Activated B cell treated with CpG ODN at 0.5 μM for 24 hours (primary cell): ENCODE measurements around the gene RAC2. TPM values are rescaled to one million over a fixed set of nuclear protein-coding genes. Genes with fewer than 3 reads are reported as not detected.
A peak's percentile ranks its signal among the peaks of the same experiment; 100 is the strongest.

Experiments used
- ATAC-seq: fragments of 200-7000 bp; cut with Tn5 transposase; one replicate; pipeline ENCODE4 v1.10.0; 2021; ENCODE audit warnings: low read depth, mild to moderate bottlenecking, moderate library complexity
- CTCF ChIA-PET: fragments of 350-600 bp; sonication (Branson Sonifier 250); formaldehyde crosslinking; loops from one replicate; lab custom pipeline; 2021; ENCODE audit warnings: antibody characterized with exemption; lab: Charles Lee
- POLR2A ChIA-PET: fragments of 350-600 bp; sonication (Branson Sonifier 250); formaldehyde crosslinking; loops from one replicate; lab custom pipeline; 2021; ENCODE audit warnings: antibody characterized with exemption; lab: Charles Lee
- DNase-seq: peaks from one replicate; pipeline ENCODE4 v3.0.0; 2022
- H3K27ac Mint-ChIP-seq: one replicate; pipeline ENCODE4 v1.8.0; 2020; ENCODE audit warnings: mixed read lengths
- H3K27me3 Mint-ChIP-seq: one replicate; pipeline ENCODE4 v1.8.0; 2021; ENCODE audit warnings: mixed read lengths
- H3K36me3 Mint-ChIP-seq: one replicate; pipeline ENCODE4 v1.8.0; 2021; ENCODE audit warnings: low read depth, mixed read lengths
- H3K4me1 Mint-ChIP-seq: one replicate; pipeline ENCODE4 v1.8.0; 2021; ENCODE audit warnings: mixed read lengths
- H3K4me3 Mint-ChIP-seq: one replicate; pipeline ENCODE4 v1.8.0; 2020; ENCODE audit warnings: mild to moderate bottlenecking, mixed read lengths
- H3K9me3 Mint-ChIP-seq: one replicate; pipeline ENCODE4 v1.8.0; 2020; ENCODE audit warnings: mixed read lengths
- intact Hi-C: fragments of 100-400 bp; cut with micrococcal nuclease; formaldehyde crosslinking; loops from one replicate; pipeline ENCODE4 v1.15.1; 2024
- total RNA-seq: library from RNA; stranded (reverse); gene quantifications from 2 replicates; pipeline ENCODE4 v1.2.3, GENCODE V29; 2022
- TF ChIP-seq, protein P1 (sequence below): fragments of 200-600 bp; IDR thresholded peaks from one replicate; pipeline ENCODE4 v1.8.0; 2022; ENCODE audit warnings: antibody characterized with exemption, mild to moderate bottlenecking

RAC2 gene
- total RNA-seq, 1 donor from 2014 or later: 557 TPM

DNA sequence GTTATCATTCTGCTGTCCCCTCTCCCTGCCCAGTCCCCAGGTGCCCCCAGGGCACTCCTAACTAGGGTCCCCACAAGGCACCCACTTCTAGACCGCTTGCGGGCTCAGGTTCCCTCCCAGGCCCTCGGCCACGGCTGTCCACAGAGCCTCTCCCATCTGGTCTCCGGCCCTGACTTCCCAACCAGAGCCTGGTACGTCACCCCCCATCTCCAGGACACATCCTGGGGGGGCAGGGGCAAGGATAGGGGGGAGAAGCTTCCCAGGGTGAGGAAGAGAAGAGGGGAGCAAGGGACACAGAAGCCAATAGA, 32.2 kb downstream of the RAC2 start:
- Mint-ChIP-seq H3K36me3 (no peaks in the 10 kb centered on the region), H3K27me3 (no peaks in the 10 kb centered on the region), H3K27ac (no peak overlapping the region), H3K4me1 (peaks cover 10% of the 10 kb centered on the region), H3K4me3 (no peak overlapping the region), H3K9me3 (no peaks in the 10 kb centered on the region)
- ChIA-PET POLR2A (no interaction called here), CTCF (no interaction called here)
- intact Hi-C loops: no loop called here
- ATAC-seq: no peak
- TF ChIP-seq, protein P1, sequence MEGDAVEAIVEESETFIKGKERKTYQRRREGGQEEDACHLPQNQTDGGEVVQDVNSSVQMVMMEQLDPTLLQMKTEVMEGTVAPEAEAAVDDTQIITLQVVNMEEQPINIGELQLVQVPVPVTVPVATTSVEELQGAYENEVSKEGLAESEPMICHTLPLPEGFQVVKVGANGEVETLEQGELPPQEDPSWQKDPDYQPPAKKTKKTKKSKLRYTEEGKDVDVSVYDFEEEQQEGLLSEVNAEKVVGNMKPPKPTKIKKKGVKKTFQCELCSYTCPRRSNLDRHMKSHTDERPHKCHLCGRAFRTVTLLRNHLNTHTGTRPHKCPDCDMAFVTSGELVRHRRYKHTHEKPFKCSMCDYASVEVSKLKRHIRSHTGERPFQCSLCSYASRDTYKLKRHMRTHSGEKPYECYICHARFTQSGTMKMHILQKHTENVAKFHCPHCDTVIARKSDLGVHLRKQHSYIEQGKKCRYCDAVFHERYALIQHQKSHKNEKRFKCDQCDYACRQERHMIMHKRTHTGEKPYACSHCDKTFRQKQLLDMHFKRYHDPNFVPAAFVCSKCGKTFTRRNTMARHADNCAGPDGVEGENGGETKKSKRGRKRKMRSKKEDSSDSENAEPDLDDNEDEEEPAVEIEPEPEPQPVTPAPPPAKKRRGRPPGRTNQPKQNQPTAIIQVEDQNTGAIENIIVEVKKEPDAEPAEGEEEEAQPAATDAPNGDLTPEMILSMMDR: no peak
- peak; percentile 9 for DNase-seq

DNA sequence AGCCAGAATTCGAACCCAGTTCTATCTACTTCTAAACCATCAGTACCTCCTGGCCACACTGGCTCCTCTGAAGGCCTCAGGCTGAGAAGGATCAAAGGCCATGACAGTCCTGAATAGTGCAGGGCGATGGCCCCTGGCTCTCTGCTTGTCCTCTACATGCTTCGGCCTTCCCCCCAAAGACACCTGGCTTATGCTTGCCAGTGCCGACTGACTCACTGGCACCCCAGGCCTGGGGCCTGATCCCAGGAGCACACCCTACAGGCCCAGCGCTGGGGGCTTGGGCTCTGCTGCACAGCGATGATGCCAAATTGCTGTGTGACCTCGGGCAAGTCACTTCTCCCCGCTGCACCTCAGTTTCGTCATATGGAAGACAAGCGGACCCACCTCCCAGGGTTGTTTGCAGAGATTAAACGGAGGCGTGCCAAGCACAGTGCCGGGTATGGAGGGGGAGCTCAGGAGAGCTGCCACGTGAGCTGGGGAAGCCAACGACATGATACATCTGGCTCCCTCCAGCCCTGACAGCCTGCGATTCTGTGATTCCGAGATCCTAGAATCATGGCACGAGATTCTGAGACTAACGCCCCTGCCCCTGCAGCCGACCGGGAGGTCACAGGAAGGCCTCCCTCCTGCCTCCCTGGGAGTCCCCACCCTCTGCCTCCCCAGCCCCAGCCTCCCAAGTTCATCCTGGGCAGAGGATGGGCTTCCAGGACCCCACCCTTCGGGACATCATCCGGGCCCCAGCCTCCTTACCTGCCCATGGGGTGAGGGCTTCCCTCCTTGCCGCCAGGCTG, 32.8 kb downstream of the RAC2 start:
- Mint-ChIP-seq H3K4me1 (peaks cover 6% of the 10 kb centered on the region), H3K27ac (no peak overlapping the region), H3K27me3 (no peaks in the 10 kb centered on the region), H3K4me3 (no peak overlapping the region), H3K36me3 (no peaks in the 10 kb centered on the region), H3K9me3 (no peaks in the 10 kb centered on the region)
- intact Hi-C loops: no loop called here
- POLR2A ChIA-PET: no interaction called here
- no peak for ATAC-seq
- peak; percentile 11 for DNase-seq
- TF ChIP-seq, protein P1: no peak
- CTCF ChIA-PET: interaction anchor here (1.6 kb wide), 1 partner anchor 33 kb away, joined by 3 read pairs; the partner anchor contains the start of gene RAC2

DNA sequence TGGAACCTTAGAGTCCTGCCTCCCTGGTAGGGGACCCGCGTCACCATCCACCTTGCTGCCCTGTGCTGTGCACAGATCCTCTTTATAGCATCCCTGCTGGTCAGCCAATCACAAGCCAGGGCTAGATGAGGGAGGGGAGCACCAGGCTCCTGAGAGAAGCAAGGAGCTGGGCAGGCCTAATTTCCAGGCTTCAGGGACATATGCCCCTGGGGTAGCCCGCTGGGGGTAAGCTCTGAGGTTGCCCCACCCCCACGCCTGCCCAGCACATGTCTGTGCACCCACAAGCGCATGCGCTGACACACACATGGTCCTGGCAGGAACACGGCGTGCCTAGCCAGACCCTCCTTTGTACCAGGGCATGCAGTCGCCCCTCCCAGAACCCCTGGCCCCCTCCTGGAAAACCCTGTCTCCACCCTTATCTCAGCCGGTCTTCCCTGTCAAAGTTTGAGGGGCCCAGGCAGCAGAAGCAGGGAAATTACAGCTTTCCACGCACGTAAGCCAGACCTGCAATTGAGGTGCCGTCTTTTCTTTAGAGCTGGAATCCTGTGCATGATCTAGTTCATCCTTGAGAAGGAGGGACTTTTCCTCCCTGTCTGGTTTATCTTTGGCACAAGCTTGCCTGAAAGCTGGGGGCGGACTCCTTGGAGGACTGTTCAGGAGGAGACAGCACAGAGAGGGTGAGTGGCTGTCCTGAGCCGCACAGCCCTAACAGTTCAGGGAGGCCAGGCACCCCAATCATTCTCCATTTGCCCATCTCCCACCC, 33.8 kb downstream of the RAC2 start:
- ChIA-PET CTCF (interaction anchor here (1.6 kb wide), 1 partner anchor 34 kb away, joined by 3 read pairs; the partner anchor contains the start of gene RAC2), POLR2A (interaction anchor here (2.0 kb wide), 1 partner anchor 11 kb away, joined by 20 read pairs; no protein-coding TSS in a partner anchor)
- no peaks in the 10 kb centered on the region for H3K27me3 Mint-ChIP-seq
- DNase-seq (peak; percentile 4), ATAC-seq (no peak)
- TF ChIP-seq, protein P1: no peak
- no peaks in the 10 kb centered on the region for H3K36me3 Mint-ChIP-seq
- no peaks in the 10 kb centered on the region for H3K9me3 Mint-ChIP-seq
- H3K4me1 Mint-ChIP-seq: peaks cover 2% of the 10 kb centered on the region
- no peak overlapping the region for H3K27ac Mint-ChIP-seq
- intact Hi-C loops: no loop called here
- no peak overlapping the region for H3K4me3 Mint-ChIP-seq

DNA sequence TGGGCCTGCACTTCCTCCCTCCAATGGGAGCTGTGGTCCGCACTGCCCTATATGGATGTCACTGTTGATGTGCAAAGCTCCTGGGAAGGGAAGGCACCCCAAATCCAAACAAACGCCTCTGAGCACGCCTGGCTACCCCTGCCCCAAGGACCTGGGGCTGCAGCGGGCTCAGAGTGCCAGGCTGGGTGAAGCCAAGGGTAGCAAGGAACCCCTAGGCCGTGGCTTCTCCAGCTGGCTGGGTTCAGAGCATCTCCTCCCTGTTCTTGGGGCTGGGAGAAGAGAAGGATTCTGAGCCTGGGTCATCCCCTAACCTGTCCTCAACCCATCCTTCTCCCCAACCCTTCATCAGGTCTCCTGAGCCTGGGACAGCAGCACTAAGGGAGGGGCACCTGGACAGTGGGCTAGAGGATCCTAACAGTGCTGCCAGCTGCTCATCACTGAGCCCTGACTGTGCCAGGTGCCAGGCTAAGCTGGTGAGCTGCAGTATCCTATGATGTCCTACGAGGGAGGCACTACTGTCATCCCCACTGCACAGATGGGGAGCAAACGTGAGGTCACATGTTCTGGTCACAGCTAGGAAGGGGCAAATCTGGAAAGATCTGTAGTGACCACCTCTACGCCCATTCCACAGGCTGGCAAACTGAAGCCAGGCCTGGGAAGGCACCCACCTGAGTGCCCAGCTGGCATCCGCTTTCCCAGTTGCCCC, 34.8 kb downstream of the RAC2 start:
- peaks cover 5% of the 10 kb centered on the region for H3K4me1 Mint-ChIP-seq
- peak; percentile 12 for DNase-seq

More for the DNA sequence above, 34.8 kb downstream of the RAC2 start:
- CTCF ChIA-PET: interaction anchor here (1.3 kb wide), 1 partner anchor 52 kb away, joined by 8 read pairs; no protein-coding TSS in a partner anchor
- no peak overlapping the region for H3K4me3 Mint-ChIP-seq
- TF ChIP-seq, protein P1: no peak
- H3K36me3 Mint-ChIP-seq: no peaks in the 10 kb centered on the region
- POLR2A ChIA-PET: interaction anchor here (2.0 kb wide), 1 partner anchor 10 kb away, joined by 20 read pairs; no protein-coding TSS in a partner anchor
- no peak for ATAC-seq
- H3K27ac Mint-ChIP-seq: no peak overlapping the region
- no peaks in the 10 kb centered on the region for H3K9me3 Mint-ChIP-seq
- intact Hi-C loops: no loop called here
- no peaks in the 10 kb centered on the region for H3K27me3 Mint-ChIP-seq
